Right lobe of liver (tissue), 6 donors: ENCODE data around the gene RHBG. TPM values are rescaled to one million over a fixed set of nuclear protein-coding genes. Genes with fewer than 3 reads are reported as not detected.
"Not testable (repeated sequence)": the region's sequence is repeated elsewhere in the genome, so short reads cannot be mapped to it uniquely, and the experiment has no call there.

Experiments
- ATAC-seq, 4 donors: fragments of 200-7000 bp; cut with Tn5 transposase; one replicate each; pipeline ENCODE4 v1.9.1; 2020; ENCODE audit warnings: mild to moderate bottlenecking in 4 of 4, moderate library complexity in 4 of 4
- DNase-seq, 3 donors: peaks; one replicate each; pipeline ENCODE4 v3.0.0-alpha.2; 2020
- H3K27ac ChIP-seq, 3 donors: fragments of 200-600 bp; one replicate each; pipeline ENCODE4 v1.8.0; 2022
- H3K27me3 ChIP-seq, 2 donors: fragments of 200-600 bp; one replicate each; pipeline ENCODE4 v1.8.0; 2022
- H3K36me3 ChIP-seq, 4 donors: fragments of 200-600 bp; sonication (generic) in 1 of 4; one replicate each; pipeline versions ENCODE4 v1.5.1 to v1.8.0; 2017 to 2022; ENCODE audit warnings: control low read depth in 1 of 4
- H3K4me1 ChIP-seq, 4 donors: fragments of 200-600 bp; sonication (generic) in 1 of 4; one replicate each; pipeline versions ENCODE4 v1.5.1 to v1.8.0; 2017 to 2022; ENCODE audit warnings: control low read depth in 1 of 4
- H3K4me3 ChIP-seq, 3 donors: fragments of 200-600 bp; one replicate each; pipeline ENCODE4 v1.8.0; 2022
- H3K9me3 ChIP-seq, 4 donors: fragments of 200-600 bp; sonication (generic) in 1 of 4; one replicate each; pipeline versions ENCODE4 v1.5.1 to v1.8.0; 2017 to 2022; ENCODE audit warnings: control low read depth in 1 of 4
- POLR2A ChIP-seq: fragments of 450-650 bp; IDR thresholded peaks from one replicate; pipeline ENCODE4 v1.6.1; 2017; ENCODE audit warnings: antibody characterized with exemption, mild to moderate bottlenecking
- WGBS: methylation state at CpG from one replicate; pipeline ENCODE4 v1.1.6; 2018; ENCODE audit warnings: low coverage, low lambda C conversion rate; ENCODE audit not compliant: insufficient coverage; ENCODE audit errors: missing lambda C conversion rate; 5-methylcytosine and 5-hydroxymethylcytosine counted together
- intact Hi-C, 2 donors: fragments of 100-400 bp; cut with DNase I; formaldehyde crosslinking; loops; one replicate each; pipeline versions ENCODE4 v1.11.2 to v1.14.1; 2022
- total RNA-seq, 6 experiments: library from RNA; depleted of rRNA in 2 of 6; stranded (reverse); fragments of >200 nt in 2 of 6; fragmentation: NEBNext Ultra II Directional in 3 of 6; extraction: Animal tissue kit (Norgen Biotek cat#: 25700) in 3 of 6; gene quantifications; one replicate each; pipeline versions ENCODE4 v1.1.0 to v1.2.4, GENCODE V29; 2016 to 2023
- TF ChIP-seq, protein P1 (sequence below), 4 donors: fragments of 200-600 bp in 3 of 4; fragments of 450-650 bp in 1 of 4; IDR thresholded peaks; one replicate each; pipeline versions ENCODE4 v1.5.1 to v1.8.0; 2016 to 2022; ENCODE audit warnings: antibody characterized with exemption in 4 of 4, mild to moderate bottlenecking in 2 of 4
- donor health status: DM: no; HTN: yes; CAD: no.
- donor health status: DM: no; HTN: no; CAD: no.
- donor health status: DM: no; HTN: no; CAD: no.
- donor health status: DM: no; HTN: yes; CAD: no.
- donor health status: DM: no; HTN: yes; CAD: no.

The RHBG gene
- total RNA-seq, 6 experiments from 2014 or later: 0.42 to 1.6 (median 1.1) TPM; not detected in 2

DNA sequence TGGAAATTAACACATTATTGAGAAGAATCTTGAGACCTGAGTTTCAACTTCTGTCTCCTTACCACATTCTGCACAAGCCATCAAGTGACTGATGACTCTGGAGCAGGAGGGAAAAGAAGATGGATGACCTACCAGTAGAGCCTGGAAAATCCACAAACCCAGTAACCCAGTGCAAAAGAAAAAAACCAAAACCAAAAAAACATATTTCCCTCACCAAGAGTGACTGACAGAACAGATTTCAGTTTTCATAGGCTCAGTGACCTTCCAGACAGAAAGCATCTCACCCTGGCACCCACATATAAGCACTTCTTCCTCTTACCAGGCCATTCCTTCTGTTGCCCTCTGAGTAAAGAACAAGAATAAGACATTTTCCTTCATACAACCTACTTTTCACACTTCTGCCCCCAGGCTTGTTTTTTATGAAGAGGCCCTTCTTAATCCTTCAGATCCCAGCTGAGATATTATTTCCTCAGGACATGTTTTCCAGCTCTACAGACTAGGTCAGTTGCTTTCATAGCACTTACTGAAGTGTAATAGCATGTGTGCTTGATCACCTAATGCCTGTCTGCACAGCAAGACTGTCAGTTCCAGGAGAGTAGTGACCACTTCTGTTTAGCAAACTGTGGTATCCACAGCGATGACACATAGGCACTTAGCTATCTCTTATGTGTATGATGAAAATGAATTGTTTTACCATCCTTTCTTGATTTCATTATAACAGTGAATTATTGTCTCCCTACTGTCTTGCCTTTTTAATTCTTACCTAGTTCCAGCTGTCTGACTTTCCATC, 26.6 kb upstream of the RHBG start:
- Histone ChIP-seq H3K36me3 (no peaks in the 10 kb centered on the region), H3K9me3 (no peaks in the 10 kb centered on the region), H3K27ac (no peak overlapping the region), H3K4me3 (no peak overlapping the region), H3K27me3 (no peaks in the 10 kb centered on the region), H3K4me1 (no peaks in the 10 kb centered on the region)
- ATAC-seq: no peak
- intact Hi-C loops: no loop called here
- WGBS: 83% methylated on average over 1 of the region's 1 CpG
- TF ChIP-seq, protein P1, sequence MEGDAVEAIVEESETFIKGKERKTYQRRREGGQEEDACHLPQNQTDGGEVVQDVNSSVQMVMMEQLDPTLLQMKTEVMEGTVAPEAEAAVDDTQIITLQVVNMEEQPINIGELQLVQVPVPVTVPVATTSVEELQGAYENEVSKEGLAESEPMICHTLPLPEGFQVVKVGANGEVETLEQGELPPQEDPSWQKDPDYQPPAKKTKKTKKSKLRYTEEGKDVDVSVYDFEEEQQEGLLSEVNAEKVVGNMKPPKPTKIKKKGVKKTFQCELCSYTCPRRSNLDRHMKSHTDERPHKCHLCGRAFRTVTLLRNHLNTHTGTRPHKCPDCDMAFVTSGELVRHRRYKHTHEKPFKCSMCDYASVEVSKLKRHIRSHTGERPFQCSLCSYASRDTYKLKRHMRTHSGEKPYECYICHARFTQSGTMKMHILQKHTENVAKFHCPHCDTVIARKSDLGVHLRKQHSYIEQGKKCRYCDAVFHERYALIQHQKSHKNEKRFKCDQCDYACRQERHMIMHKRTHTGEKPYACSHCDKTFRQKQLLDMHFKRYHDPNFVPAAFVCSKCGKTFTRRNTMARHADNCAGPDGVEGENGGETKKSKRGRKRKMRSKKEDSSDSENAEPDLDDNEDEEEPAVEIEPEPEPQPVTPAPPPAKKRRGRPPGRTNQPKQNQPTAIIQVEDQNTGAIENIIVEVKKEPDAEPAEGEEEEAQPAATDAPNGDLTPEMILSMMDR (IDR thresholded peaks at IDR 0.05): no peak
- no peak for TF ChIP-seq POLR2A
- no peak for DNase-seq

DNA sequence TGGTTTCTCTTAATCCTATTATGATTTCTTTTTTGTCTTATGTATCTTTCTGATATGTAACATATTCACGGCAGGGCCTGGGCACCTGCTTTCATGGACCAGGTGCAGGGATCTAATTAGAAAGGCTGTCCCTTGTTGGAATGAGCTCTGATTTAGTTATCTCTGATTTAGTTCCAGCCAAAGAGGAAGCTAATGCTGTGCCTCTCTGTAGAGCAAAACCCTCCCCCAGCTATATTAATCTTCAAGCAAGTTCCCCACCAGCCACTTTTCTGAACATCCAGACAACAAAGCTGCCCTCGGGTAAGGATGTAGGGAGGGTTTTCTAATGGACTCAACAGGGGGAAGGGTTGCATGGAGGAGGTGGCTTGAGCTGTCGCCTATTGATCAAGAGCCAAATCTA, 24.6 kb upstream of the RHBG start:
- ATAC-seq (no peak), DNase-seq (no peak)
- TF ChIP-seq POLR2A: no peak
- TF ChIP-seq, protein P1 (IDR thresholded peaks at IDR 0.05): no peak
- no peak overlapping the region for H3K4me3 ChIP-seq
- no peaks in the 10 kb centered on the region for H3K9me3 ChIP-seq
- H3K36me3 ChIP-seq: no peaks in the 10 kb centered on the region
- no peak overlapping the region for H3K27ac ChIP-seq
- intact Hi-C loops: no loop called here
- WGBS: 77% methylated on average over 2 of the region's 3 CpGs
- H3K27me3 ChIP-seq: no peaks in the 10 kb centered on the region
- H3K4me1 ChIP-seq: no peaks in the 10 kb centered on the region

DNA sequence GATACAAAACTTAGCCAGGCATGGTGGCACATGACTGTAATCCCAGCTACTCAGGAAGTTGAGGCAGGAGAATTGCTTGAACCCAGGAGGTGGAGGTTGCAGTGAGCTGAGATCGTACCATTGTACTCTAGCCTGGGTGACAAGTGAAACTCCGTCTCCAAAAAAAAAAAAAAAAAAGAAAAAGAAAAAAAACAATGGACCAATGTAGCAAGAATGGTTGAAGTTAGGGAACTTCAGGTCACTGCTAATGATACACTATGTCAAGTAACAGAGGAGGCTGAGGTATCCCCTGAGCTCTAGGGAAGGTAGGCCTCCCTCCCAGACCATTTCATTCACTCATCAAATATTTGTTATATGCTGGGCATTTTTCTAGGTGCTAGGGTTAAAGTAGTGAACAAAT, 23.0 kb upstream of the RHBG start:
- H3K4me1 ChIP-seq, H3K9me3 ChIP-seq, intact Hi-C loops, H3K36me3 ChIP-seq, DNase-seq, H3K27me3 ChIP-seq, H3K27ac ChIP-seq, H3K4me3 ChIP-seq, ATAC-seq: not testable (repeated sequence)
- WGBS: 92% methylated on average over 2 of the region's 2 CpGs

DNA sequence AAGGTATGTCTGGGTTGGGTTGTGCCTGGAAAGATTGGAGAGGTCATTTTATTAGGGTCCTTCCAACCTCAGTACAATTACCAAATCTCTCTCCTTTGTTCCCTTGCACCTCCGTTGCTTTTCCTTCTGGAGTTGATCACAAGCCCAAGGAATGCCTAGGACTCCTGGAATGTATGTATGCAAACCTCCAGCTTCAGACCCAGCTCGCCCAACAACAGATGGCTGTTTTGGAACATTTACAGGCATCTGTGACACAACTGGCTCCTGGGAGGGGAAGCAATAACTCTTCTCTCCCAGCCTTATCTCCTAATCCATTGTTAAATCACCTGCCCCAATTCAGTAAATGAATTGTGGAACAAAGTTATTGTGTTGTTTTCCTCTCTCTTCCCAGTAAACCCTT, 22.4 kb upstream of the RHBG start:
- Histone ChIP-seq H3K27ac (no peak overlapping the region), H3K4me1 (no peaks in the 10 kb centered on the region), H3K36me3 (no peaks in the 10 kb centered on the region), H3K27me3 (no peaks in the 10 kb centered on the region), H3K9me3 (no peaks in the 10 kb centered on the region), H3K4me3 (no peak overlapping the region)
- DNase-seq: no peak
- 90% methylated on average over 2 of the region's 2 CpGs for WGBS
- intact Hi-C loops: no loop called here
- TF ChIP-seq, protein P1 (IDR thresholded peaks at IDR 0.05): no peak
- TF ChIP-seq POLR2A: no peak
- ATAC-seq: no peak

DNA sequence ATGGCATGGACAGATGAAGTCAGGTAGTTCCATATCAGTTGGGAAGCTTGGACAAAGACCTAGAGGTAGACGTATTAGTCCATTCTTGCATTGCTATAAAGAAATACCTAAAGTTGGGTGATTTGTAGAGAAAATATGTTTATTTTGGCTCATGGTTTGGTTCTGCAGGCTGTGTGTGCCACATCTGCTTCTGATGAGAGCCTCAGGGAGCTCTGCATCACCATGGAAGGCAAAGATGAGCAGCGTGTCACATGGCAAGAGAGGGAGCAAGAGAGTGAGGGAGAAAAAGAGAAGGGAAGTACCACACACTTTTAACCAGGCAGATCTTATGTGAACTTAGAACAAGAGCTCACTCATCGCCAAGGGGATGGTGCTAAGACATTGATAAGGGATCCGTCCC, 21.7 kb upstream of the RHBG start:
- DNase-seq (no peak), ATAC-seq (no peak)
- no peak overlapping the region for H3K4me3 ChIP-seq
- no peaks in the 10 kb centered on the region for H3K27me3 ChIP-seq
- no peak for TF ChIP-seq POLR2A
- TF ChIP-seq, protein P1 (IDR thresholded peaks at IDR 0.05): no peak
- no peak overlapping the region for H3K27ac ChIP-seq
- intact Hi-C loops: no loop called here
- H3K4me1 ChIP-seq: no peaks in the 10 kb centered on the region
- no peaks in the 10 kb centered on the region for H3K9me3 ChIP-seq
- WGBS: 71% methylated on average over 4 of the region's 4 CpGs
- H3K36me3 ChIP-seq: no peaks in the 10 kb centered on the region

DNA sequence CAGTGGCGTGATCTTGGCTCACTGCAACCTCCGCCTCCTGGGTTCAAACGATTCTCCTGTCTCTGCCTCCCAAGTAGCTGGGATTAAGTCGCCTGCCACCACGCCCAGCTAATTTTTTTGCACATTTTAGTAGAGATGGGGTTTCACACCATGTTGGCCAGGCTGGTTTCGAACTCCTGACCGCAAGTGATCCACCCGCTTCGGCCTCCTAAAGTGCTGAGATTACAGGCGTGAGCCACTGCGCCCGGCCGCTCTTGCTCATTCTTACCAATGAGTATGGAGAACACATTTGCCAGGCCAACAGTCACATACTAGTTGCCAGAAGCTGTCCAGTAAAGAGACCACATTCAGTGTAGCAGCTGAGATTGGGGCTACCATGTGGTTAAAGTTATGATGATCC, 16.5 kb upstream of the RHBG start:
- DNase-seq: not testable (repeated sequence)
- WGBS: 84% methylated on average over 11 of the region's 13 CpGs

More for the DNA sequence above, 16.5 kb upstream of the RHBG start:
- intact Hi-C loops, ATAC-seq, H3K36me3 ChIP-seq, H3K27me3 ChIP-seq, H3K4me3 ChIP-seq, H3K4me1 ChIP-seq, H3K27ac ChIP-seq, H3K9me3 ChIP-seq: not testable (repeated sequence)
